GM21390 (cell line): ENCODE data around the gene DPCD.
"Not testable (repeated sequence)": the region's sequence is repeated elsewhere in the genome, so short reads cannot be mapped to it uniquely, and the experiment has no call there.

ENCODE experiments used
- ATAC-seq: cut with Tn5 transposase; IDR thresholded peaks from one replicate; pipeline ENCODE4 v1.9.1; 2021; ENCODE audit not compliant: unreplicated experiment

The DPCD gene

DNA sequence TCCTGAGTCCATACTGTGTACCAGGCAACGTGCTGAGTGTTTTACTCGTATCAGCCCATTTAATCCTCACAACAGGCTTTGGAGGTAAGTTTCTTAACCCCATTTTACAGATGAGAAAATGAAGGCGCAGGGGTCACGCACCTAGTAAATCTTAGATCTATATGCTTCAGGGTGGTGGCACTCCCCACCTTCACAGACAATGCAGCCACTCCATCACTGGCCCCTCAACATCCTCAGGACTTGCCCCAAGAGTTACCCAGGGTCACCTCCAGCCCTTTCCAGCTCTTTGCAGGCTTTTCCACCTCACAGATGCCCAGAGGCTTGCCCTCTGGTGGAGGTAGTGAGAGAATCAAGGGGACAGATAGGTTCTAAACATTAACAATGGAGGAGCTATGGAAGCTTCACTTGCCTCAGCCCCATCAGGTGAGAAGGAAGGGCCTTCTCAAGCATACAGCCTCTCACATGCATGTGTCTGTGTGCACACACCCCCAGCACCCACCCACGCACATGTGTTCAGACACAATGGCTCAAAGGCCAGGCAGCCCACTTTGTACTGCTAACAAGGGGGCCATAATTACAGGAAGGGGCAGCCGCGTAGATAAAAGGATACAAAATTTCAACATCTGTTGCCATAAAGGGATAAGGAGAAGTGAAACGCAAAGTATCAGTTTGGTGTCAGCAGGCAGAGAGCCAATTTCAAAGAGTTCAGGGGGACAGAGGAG is 29.1 kb downstream of the DPCD start:
- no peak for ATAC-seq

DNA sequence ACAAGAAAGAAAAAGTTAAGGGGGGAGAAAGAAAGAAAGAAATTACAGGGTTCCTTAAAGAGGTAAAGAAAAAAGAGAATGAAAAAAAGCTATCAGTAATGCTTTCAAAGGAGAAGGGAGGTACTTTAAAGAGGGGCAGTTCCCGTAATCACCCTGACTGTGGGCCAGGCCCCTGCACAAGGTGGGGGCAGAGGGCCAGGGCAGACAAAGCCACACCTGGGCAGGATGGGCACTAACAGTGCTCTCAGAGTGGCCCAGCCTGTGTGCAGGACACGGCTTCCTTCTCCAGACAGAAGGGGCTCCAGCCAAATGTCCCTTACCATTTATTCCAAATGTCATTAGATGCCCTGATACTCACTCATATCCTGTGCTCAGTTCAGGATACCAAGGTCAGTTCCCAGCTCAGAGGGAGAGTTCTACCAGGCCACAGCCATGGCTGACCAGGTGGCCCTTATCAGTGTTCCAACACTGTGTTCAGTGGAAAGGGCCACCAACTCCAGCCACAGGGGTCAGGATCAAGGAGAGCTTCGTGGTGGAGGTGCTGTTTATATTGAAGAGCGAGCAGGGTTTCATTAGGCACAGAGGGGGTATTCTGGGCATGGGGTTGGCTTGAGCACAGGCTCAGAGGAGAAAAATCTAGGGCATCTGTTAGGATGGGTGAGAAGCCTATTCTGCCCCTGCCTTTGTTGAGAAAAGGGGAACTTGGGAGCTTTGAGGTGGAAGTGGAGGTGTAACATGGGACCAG is 29.9 kb downstream of the DPCD start:
- ATAC-seq = no peak

DNA sequence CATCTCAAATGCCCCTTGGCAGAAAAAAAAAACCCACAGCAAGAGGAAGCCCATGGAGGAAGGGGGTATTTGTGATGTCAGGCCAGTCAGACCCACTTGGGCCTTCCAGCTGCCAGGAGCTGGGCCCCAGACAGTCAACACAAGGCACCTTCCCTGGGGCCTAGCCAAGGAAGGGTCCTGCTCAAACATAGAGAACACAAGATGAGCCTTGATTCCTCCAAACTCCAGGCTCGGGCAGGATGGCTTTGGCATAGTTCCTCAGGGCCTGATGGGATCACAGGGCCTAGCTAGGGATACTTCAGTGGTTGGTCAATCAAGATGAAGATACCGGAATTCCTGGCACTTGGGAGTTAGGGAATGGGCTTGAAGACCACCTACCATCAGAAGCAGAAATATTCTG is 30.8 kb downstream of the DPCD start:
- no peak for ATAC-seq

DNA sequence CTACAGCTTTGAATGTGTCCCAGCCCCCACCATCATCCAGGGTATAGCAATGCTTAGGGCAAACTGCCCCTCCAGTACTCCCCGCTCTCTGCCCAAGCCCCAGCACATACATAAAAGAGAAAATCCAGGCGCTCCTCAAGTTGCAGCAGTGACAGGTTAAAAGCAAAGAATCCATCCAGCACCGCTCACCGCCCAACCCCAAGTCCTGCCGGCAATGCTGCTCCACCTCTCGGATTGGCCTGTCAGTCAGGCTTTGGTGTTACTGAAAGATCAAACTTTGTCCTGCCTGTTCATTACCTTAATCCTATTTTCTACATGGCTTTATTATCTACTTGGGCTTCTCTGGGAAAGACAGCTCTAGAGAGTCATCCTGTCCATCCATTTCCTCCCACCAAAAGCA is 31.9 kb downstream of the DPCD start:
- ATAC-seq = no peak

DNA sequence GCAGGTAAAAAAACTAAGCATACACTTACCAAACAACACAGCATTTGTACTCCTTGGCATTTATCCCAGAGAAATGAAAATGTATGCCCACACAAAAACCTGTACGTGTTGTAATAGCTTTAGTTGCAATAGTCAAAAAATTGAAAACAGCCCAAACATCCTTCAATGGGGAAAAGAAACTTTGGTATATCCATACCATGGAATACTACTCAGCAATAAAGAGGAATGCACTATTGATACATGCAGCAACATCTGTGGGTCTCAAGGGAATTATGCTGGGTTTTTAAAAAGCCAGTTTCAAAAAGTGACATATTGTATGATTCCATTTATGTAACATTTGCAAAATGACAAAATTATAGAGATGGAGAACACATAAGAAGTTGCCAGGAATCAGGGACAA is 35.4 kb downstream of the DPCD start:
- ATAC-seq = no peak

DNA sequence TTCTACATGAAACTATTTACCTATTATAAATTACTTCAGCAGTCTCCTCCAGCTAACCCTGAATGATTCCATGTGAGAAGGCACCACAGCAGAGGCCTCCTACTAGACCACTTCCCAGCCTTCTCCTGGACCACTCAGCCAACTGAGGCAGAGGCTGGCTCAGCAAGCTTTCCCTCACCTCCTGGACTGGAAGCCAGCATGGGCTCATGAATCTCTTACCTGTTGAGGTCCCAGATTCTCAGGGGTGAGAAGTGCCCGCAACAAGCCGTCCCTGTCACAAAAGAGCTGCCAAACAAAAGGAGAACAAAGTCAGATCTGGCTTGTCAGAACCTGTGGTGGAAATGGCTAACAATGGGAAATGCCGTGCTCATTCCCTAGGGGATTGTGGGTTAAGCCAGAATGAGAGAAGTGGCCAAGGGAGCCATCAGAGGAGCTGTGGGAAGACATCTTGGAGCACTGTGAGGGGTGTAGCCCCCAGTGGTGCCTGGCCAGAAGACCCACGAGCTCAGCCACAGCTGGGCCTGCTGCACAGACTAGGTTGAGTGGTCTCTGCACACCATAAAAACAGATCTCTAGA is 36.5 kb downstream of the DPCD start:
- no peak for ATAC-seq

DNA sequence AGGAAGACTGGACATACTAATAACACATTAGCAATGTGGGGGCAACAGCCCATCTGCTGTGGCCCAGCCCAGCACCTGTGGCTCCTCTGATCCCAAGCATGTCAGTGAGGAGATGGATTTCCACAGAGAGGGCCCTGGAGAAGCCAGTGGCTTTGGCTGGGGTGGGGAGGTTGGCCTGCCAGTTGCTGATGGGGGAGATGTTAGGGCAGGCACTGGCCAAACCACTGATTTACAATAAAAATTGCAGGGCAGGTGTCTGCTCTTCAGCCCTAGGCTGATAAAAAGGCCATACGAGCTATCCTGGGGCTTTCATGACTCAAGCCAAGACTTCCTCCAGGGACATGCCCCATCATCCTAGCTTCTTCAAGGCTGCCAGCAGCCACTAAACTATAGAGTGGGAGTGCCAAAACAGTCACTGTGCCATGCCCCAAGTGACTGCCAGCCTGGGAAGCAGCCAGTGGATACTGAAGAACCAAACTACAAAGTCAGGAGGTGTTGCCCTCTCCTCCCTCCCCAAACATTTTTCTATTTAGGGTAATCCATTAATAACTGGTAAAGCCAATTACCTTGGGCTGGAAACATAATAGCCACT is 37.8 kb downstream of the DPCD start:
- ATAC-seq = no peak

DNA sequence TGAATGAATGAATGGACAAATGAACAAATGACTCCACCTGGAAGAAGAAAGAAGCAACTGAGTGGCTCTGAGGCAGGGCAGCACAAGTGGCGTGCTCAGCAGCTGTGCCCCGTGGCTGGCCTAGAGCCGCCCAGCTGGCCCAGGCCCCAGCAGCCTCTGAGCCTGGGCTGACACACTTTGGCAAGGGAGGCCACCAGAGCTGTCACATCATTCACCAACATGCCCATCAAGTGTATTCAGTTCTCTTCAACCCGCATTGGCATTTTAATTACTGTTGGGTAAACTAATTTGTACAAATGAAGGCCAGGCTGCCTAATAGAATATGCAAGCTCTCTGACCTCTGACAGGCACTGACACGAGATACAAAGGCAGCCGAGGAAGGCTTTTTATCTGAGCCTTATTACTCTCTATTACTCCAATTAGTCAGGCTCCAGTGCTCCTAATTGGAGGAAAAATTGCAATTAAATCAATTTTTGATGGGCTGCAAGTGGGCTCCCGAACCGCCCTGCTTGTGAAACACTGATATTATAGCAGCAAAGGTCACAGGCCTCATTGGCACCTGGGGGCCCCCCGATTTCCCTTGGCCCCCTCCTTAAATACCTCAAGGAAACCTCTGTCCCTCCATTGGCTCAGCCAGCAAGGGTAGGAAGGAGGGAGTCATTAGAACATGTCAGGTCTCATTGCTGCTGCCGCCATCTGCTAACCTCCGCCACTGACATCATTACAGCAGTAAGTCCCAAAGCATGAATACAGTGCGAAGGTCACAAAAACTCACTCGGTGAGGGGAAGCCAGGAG is 41.9 kb downstream of the DPCD start:
- no peak for ATAC-seq

DNA sequence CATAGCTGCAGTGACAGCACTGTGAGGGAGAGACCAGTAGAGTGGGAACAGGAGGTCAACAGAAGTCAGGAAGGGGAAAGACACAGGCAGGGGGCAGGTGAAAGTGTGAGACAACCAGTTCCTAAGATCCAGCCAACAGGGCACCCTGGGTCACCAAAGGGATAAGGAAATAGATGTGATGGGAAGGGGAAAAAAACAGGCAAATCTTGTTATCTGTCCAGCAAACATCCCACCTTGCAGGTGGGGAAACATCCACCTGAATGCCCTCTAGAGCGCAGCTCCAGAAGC is 42.5 kb downstream of the DPCD start:
- ATAC-seq = no peak

DNA sequence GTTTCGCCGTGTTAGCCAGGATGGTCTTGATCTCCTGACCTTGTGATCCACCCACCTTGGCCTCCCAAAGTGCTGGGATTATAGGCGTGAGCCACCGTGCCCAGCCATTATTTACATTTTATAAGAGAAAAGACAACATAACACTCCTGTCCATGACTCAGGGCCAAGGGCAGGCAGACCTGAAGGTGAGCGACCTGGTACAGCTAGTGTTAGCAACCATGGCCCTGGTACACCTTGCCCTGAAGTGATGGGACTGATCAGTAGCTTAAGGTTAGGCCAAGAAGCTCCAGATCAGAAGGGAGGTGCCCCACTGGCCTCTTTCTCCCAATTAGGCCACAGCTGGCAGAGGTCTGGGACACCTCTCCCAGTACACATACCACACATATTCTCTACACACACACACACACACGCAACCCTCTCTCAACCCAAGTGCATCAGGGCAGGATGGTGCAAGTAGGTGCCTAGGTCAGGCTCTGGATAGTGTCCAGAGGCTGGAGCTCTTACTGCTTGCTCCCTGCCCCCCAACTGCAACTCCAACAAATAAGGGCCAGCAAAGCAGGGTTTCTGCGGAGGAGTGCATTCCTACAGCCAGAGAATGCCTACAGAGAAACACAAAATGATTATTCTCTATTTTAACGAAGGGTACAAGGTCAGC is 43.8 kb downstream of the DPCD start:
- ATAC-seq = no peak

DNA sequence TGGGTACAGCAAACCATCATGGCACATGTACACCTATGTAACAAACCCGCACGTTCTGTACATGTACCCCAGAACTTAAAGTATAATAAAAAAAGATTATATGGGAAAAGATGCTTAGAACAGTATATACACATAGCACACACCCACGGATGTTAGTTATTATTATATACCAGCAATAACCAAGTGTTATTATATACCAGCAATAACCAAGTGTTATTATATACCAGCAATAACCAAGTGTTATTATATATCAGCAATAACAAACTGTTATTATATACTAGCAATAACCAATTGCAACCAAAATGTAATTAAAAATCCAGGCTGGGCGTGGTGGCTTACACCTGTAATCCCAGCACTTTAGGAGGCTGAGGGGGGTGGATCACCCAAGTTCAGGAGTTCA is 45.4 kb downstream of the DPCD start:
- ATAC-seq = not testable (repeated sequence)

DNA sequence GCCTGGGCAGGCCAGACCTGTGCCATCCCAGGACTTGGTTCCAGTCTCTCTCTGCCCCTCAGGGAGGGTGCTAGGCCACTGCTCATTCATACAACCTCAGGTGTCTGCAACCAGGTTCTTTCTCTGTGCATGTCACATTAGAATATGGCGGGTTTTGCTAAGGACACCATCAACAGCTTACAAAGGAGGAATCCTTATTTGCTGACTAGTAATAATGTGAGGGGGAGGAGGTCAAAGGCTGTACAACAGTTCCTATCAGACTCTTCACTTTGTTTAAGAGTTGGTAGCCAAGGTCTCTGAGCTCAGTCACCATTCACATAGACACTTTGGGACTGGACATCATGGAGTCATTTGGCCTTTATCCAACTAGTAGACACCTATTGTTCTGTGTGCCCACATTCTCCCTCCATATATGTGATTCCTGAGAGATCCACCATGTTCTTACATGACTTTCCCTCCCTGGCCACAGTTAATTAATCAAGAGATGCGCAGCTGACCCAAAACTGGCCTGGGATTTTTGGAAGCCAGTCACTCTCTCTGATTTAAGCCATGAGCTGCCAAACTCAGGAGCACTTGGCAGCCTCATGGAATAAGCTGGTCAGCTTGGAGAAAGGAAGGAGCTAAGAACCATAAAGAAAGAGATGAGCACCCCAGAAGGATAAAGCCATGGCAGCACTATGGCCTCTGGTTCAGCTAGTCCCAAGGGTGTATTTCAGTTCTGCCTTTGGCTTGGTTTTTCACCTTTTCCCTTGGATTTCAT is 51.2 kb downstream of the DPCD start:
- no peak for ATAC-seq

DNA sequence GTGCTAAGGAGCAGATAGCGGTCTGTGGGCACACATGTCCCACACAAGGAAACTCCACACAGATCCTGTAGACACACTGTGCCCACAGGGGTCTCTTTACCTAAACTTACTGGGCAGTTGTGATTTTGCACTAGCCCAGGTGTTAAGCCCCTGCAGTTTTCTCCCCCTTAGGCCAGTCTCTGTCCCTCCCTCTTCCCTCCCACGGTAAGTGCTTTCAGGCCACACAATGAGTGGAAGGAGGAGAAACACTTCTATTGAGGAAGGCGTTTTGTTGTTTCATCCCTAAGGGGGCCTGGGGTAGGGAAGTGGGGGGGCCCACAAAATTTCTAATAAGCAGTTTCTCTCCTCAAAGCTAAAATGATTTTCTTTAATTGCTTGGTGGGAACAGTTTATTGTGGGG is 55.4 kb downstream of the DPCD start:
- ATAC-seq = no peak

DNA sequence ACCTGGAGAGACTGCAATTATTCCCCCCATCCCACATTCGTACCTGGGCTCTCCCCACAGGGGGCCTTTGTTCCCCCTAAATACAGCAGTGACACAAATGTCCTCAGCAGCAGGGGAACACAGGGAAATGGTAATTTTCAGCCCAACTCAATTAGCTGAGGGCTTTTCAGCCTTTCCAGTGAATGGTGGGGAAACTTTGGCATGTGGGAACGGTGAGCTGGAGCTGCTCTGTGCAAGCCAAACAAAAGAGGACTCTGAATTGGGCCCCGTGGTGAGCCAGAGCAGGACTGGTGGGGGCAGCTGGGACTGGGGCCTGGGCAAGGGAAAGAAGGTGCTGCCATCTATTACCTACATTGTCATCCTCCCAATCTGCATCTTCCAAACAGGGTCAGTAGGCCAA is 55.9 kb downstream of the DPCD start:
- ATAC-seq = no peak

DNA sequence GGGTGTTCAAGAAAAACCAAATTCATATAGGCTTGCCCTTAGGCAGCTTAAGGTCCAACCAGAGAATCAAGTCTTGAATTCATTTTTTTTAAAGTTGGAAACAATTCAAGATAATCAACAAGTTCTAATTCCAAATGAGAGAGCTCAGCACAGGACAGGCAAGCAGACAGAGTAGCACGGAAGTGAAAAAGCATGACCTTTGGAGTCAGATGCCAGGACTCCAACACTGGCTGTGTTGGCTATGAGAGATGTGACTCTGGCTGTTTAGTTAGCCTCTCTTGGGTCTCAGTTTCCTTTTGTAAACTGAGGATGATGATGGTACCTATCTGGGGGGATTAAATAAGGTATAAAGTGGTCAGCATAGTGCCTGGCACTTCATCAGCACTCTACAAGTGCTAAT is 57.5 kb downstream of the DPCD start:
- ATAC-seq = no peak

DNA sequence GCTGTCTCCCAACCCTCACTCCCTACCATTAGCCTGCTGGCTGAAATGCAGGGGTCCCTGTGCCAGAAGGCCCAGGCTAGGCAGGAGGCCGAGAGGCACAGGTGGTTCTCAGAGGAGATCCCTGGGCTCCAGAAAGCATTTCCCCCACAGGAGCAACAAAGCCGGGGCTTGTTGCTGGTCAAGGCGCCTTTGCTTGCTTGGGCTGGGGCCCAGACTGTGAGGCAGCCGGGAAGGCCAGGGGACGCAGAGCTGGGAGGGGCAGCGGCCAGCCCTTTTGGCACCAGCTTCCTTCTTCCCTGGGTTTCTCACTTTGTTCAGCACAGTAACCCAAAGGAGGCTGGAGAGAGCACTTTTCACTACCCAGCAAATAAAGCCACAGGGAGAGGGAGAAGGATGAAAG is 58.2 kb downstream of the DPCD start:
- no peak for ATAC-seq

DNA sequence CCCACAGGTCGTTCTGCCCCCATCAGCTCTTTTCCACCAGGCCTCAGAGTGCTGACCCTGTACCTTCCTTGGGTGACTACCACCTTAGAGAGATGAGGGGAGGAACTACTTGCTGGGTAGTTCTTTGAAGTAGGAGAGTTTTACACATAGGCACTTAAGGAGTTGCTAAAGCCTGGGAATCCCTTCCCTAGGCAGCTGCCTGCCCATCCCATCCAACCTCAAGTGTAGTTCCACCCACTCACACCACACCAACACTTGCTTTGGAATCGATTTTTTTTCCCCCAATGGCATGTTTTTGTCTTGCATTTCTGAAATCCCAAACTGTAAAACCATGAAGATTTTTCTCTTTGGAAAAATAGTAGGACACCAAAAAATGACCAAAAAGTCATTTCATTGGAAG is 59.1 kb downstream of the DPCD start:
- ATAC-seq = no peak

DNA sequence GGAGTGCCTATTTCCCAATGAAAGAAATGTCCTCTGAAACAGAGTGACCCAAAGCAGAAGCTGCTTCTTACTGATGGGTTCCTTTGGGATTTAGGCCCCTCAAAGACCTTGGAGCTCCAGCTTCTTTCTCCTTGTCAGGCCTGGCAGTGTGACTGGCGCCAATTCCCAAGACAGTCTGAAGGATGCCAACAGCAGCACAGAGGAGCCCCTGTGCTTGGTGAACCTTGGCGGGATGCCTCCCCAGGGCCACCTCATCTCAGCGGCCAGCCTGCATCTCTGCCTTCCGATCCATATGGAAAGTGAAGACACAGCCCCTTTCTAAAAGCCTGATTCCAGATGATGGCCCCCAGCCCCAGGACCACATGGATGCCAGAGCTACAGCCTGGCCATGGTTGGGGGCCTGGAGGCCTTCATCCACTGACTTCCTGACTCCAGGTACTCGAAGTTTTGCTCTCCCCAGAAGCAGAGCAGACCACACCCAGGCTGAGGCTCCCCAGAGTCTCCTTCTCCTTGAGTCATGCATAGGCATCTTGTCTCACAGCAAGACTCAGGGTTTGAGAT is 61.5 kb downstream of the DPCD start:
- ATAC-seq = no peak

DNA sequence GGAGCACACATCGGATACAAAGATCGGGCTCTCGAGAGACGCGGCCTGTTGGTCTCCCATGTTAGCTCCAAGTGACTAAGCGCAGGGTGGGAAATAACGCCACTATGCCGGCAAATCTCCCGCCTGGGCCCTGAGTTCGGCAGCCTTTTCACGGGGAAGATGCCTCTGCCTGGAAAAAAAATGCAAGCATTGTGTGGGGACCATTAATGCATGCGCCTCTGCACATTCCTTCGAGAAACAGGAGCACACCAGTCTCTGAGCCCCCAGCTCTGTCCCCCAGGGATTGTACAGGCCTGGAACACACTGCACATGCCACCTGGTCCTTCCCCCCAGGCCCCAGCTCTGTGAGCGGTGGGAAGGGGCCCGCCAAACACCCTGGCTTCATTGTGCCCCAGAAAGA is 62.7 kb downstream of the DPCD start:
- no peak for ATAC-seq

DNA sequence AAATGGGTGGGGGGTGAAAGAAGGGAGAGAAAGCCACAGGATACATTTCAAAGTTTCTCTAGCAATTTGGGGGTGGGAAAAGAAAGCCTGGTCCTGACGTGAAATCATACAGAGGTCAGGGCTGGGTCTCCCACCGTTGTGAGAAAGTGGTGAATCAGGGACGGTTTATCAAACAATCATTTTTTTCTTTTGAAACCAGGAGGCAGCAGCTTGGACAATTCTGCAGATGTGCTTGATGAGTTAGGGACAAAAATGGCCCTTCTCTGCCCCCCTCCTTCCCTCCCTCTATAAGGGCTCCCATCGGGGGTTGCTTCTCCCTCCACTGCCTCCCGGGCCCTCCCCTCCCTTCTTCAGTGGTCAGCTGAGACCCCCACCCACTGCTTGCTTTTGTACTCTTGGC is 63.2 kb downstream of the DPCD start:
- no peak for ATAC-seq
